H9 (cell line): Measurements from ENCODE around the gene ZNF292. TPM values are rescaled to one million over a fixed set of nuclear protein-coding genes. Genes with fewer than 3 reads are reported as not detected.
A peak's percentile ranks its signal among the peaks of the same experiment; 100 is the strongest.

Experiments used
- DNase-seq: peaks from one replicate; pipeline ENCODE4 v3.0.0-alpha.2; 2017
- H2AFZ ChIP-seq: one replicate; pipeline ENCODE4 v1.6.1; 2013; ENCODE audit warnings: mild to moderate bottlenecking, low read length, control low read depth, moderate library complexity
- H2AK5ac ChIP-seq: 2 replicates; pipeline ENCODE4 v1.6.1; 2013; ENCODE audit warnings: low read length, control low read depth, mixed read lengths; ENCODE audit not compliant: insufficient read length
- H2BK120ac ChIP-seq: one replicate; pipeline ENCODE4 v1.6.1; 2013; ENCODE audit warnings: low read depth, mild to moderate bottlenecking, low read length, control low read depth, inconsistent platforms; ENCODE audit not compliant: poor library complexity, severe bottlenecking
- H2BK12ac ChIP-seq: 2 replicates; pipeline ENCODE4 v1.6.1; 2013; ENCODE audit warnings: low read length, control low read depth, mixed read lengths, low read depth; ENCODE audit not compliant: insufficient read length
- H2BK15ac ChIP-seq: 2 replicates; pipeline ENCODE4 v1.6.1; 2013; ENCODE audit warnings: low read depth, low read length, control low read depth
- H2BK20ac ChIP-seq: one replicate; pipeline ENCODE4 v1.6.1; 2013; ENCODE audit warnings: low read depth, mild to moderate bottlenecking, low read length, control low read depth, inconsistent platforms; ENCODE audit not compliant: poor library complexity, severe bottlenecking
- H2BK5ac ChIP-seq: 2 replicates; pipeline ENCODE4 v1.6.1; 2013; ENCODE audit warnings: low read length, control low read depth, mixed read lengths; ENCODE audit not compliant: insufficient read length
- H3K14ac ChIP-seq: 2 replicates; pipeline ENCODE4 v1.6.1; 2013; ENCODE audit warnings: low read length, control low read depth; ENCODE audit not compliant: insufficient read depth
- H3K18ac ChIP-seq: 2 replicates; pipeline ENCODE4 v1.6.1; 2013; ENCODE audit warnings: low read depth, mild to moderate bottlenecking, mixed read lengths, low read length, control low read depth; ENCODE audit not compliant: insufficient read length
- H3K23ac ChIP-seq: 2 replicates; pipeline ENCODE4 v1.6.1; 2013; ENCODE audit warnings: low read length, control low read depth, mixed read lengths, low read depth; ENCODE audit not compliant: insufficient read length
- H3K23me2 ChIP-seq: 2 replicates; pipeline ENCODE4 v1.6.1; 2013; ENCODE audit warnings: low read depth, mild to moderate bottlenecking, mixed read lengths, low read length, control low read depth; ENCODE audit not compliant: insufficient read length, poor library complexity, severe bottlenecking
- H3K27ac ChIP-seq: 2 replicates; pipeline ENCODE4 v1.5.1; 2013; ENCODE audit warnings: low read length, control low read depth, mixed read lengths, low read depth; ENCODE audit not compliant: insufficient read length
- H3K27me3 ChIP-seq: 2 replicates; pipeline ENCODE4 v1.6.1; 2013; ENCODE audit warnings: low read length, control low read depth, inconsistent platforms; ENCODE audit not compliant: insufficient read depth
- H3K4ac ChIP-seq: 2 replicates; pipeline ENCODE4 v1.6.1; 2013; ENCODE audit warnings: low read depth, mild to moderate bottlenecking, control low read depth, inconsistent platforms, low read length, moderate library complexity
- H3K4me1 ChIP-seq: 2 replicates; pipeline ENCODE4 v1.6.1; 2013; ENCODE audit warnings: low read length, control low read depth, inconsistent platforms; ENCODE audit not compliant: insufficient read depth
- H3K4me2 ChIP-seq: 2 replicates; pipeline ENCODE4 v1.6.1; 2013; ENCODE audit warnings: low read length, control low read depth, mixed read lengths; ENCODE audit not compliant: insufficient read length, insufficient read depth
- H3K56ac ChIP-seq: 2 replicates; pipeline ENCODE4 v1.6.1; 2013; ENCODE audit warnings: low read depth, mild to moderate bottlenecking, mixed read lengths, low read length, control low read depth; ENCODE audit not compliant: insufficient read length
- H3K79me1 ChIP-seq: 2 replicates; pipeline ENCODE4 v1.6.1; 2013; ENCODE audit warnings: low read depth, mild to moderate bottlenecking, moderate library complexity, low read length, control low read depth, inconsistent platforms; ENCODE audit not compliant: insufficient read depth, poor library complexity, severe bottlenecking
- H3K79me2 ChIP-seq: 2 replicates; pipeline ENCODE4 v1.6.1; 2013; ENCODE audit warnings: low read length, control low read depth, inconsistent platforms; ENCODE audit not compliant: insufficient read depth
- H3K9ac ChIP-seq: 2 replicates; pipeline ENCODE4 v1.6.1; 2013; ENCODE audit warnings: low read length, control low read depth, mixed read lengths; ENCODE audit not compliant: insufficient read length; ENCODE audit errors: extremely low read depth
- H3K9me3 ChIP-seq: one replicate; pipeline ENCODE4 v1.6.1; 2013; ENCODE audit warnings: low read depth, low read length, inconsistent platforms; ENCODE audit not compliant: control insufficient read depth
- H3T11ph ChIP-seq: one replicate; pipeline ENCODE4 v1.6.1; 2013; ENCODE audit warnings: mild to moderate bottlenecking, low read length, control low read depth, inconsistent platforms
- H4K20me1 ChIP-seq: one replicate; pipeline ENCODE4 v1.6.1; 2013; ENCODE audit not compliant: control insufficient read depth, insufficient read length, insufficient read depth
- H4K5ac ChIP-seq: 2 replicates; pipeline ENCODE4 v1.6.1; 2013; ENCODE audit warnings: low read depth, mild to moderate bottlenecking, mixed read lengths, low read length, control low read depth; ENCODE audit not compliant: insufficient read length
- H4K8ac ChIP-seq: replicated peaks from 2 replicates; pipeline ENCODE4 v1.6.1; 2013; ENCODE audit warnings: low read length, control low read depth, mixed read lengths, low read depth; ENCODE audit not compliant: insufficient read length
- H4K91ac ChIP-seq: 2 replicates; pipeline ENCODE4 v1.6.1; 2013; ENCODE audit warnings: low read depth, mild to moderate bottlenecking, moderate library complexity, mixed read lengths, low read length, control low read depth; ENCODE audit not compliant: insufficient read length
- H3K27ac Mint-ChIP-seq, 3 experiments: 2 replicates in 2 of 3; 3 replicates in 1 of 3; pipeline ENCODE4 v1.8.0; 2020 to 2021; ENCODE audit warnings: mixed read lengths in 3 of 3, mild to moderate bottlenecking in 1 of 3, moderate library complexity in 1 of 3
- H3K27me3 Mint-ChIP-seq: 2 replicates; pipeline ENCODE4 v1.8.0; 2021; ENCODE audit warnings: low read depth, mild to moderate bottlenecking, moderate library complexity, mixed read lengths
- H3K36me3 Mint-ChIP-seq, 3 experiments: 2 replicates in 2 of 3; 3 replicates in 1 of 3; pipeline ENCODE4 v1.8.0; 2020 to 2021; ENCODE audit warnings: low read depth in 3 of 3, mixed read lengths in 3 of 3; ENCODE audit not compliant: insufficient read depth in 1 of 3
- H3K4me1 Mint-ChIP-seq, 2 experiments: 2 replicates each; pipeline ENCODE4 v1.8.0; 2020; ENCODE audit warnings: mixed read lengths in 2 of 2
- H3K4me3 Mint-ChIP-seq, 2 experiments: 2 replicates in 1 of 2; 3 replicates in 1 of 2; pipeline ENCODE4 v1.8.0; 2020 to 2021; ENCODE audit warnings: mild to moderate bottlenecking in 2 of 2, mixed read lengths in 2 of 2, moderate library complexity in 1 of 2
- H3K9me3 Mint-ChIP-seq, 2 experiments: 2 replicates in 1 of 2; 3 replicates in 1 of 2; pipeline ENCODE4 v1.8.0; 2020; ENCODE audit warnings: mild to moderate bottlenecking in 2 of 2, mixed read lengths in 2 of 2, moderate library complexity in 1 of 2
- WGBS: extraction: QIAGEN DNeasy Blood & Tissue Kit; methylation state at CpG from one replicate; pipeline ENCODE4 v1.1.7; 2013; ENCODE audit warnings: missing lambda C conversion rate, low lambda C conversion rate, mixed read lengths; ENCODE audit not compliant: insufficient read length; ENCODE audit errors: extremely low coverage; 5-methylcytosine and 5-hydroxymethylcytosine counted together
- total RNA-seq: library from RNA; stranded (reverse); gene quantifications from 2 replicates; pipeline ENCODE4 v1.2.1, GENCODE V29; 2021
- TF ChIP-seq, protein P1 (sequence below): fragments of 200-600 bp; sonication (generic); conservative IDR thresholded peaks from 3 replicates; pipeline ENCODE4 v1.8.0; 2021; ENCODE audit warnings: antibody characterized with exemption, mild to moderate bottlenecking

Gene ZNF292
- total RNA-seq, 1 experiment from 2014 or later = 38.7 TPM

DNA sequence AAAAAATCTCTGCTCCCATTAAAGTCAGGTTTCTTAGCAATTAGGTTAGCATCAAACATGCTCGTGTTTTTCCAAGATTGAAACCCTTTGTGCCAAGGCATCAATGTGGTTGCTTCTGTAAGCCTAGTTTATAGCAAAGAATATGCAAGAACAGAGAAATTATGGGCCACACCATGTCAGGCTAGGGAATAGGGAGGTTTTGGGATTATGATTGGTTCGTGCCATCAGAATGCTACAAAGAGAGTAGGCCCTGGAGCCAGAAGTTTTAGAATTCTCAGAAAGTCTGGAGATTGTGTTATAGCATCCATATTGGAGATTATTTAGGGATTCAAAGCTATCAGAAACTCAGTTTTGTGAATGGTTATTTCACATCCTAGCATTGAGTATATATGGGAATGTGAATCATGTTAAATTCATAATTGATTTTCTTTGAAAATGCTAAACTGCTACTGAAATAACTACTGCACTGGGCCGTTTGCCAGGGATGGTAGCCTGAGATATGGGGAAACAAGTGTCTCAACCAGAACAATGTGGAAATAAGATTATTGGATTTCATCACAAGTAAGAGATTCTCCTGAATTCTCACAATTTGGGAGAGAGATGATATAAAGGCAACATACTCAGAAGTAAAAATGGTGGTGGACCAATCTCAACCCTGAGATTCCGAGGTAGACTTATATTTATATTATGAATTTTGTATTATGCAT, 45.3 kb downstream of the ZNF292 start:
- Histone ChIP-seq H3T11ph (no peak overlapping the region), H3K27me3 (no peaks in the 10 kb centered on the region), H3K14ac (no peak overlapping the region), H4K5ac (no peak overlapping the region), H3K4ac (no peak overlapping the region), H4K20me1 (no peaks in the 10 kb centered on the region), H2BK15ac (no peak overlapping the region), H4K91ac (no peak overlapping the region), H3K79me1 (peaks cover 8% of the 10 kb centered on the region), H2BK120ac (no peak overlapping the region), H4K8ac (no peak overlapping the region), H3K27ac (no peak overlapping the region), H3K18ac (no peak overlapping the region), H2AFZ (no peak overlapping the region), H3K79me2 (peaks cover 19% of the 10 kb centered on the region), H2BK20ac (no peak overlapping the region), H3K23me2 (no peaks in the 10 kb centered on the region), H3K9ac (no peak overlapping the region), H3K23ac (no peak overlapping the region), H3K9me3 (no peaks in the 10 kb centered on the region), H3K4me1 (peaks cover 3% of the 10 kb centered on the region; the same call in 1 of the 2 replicates), H2BK12ac (no peak overlapping the region), H2AK5ac (no peak overlapping the region), H3K4me2 (no peak overlapping the region), H3K56ac (no peak overlapping the region), H2BK5ac (no peak overlapping the region)
- H3K36me3 Mint-ChIP-seq = peaks cover 0 to 16% (median 2%) of the 10 kb centered on the region in 3 experiments; a peak in 3 of 7 replicates
- peak overlapping the region in 1 of 3 experiments; percentile 55; a peak in 1 of 7 replicates for H3K27ac Mint-ChIP-seq
- peaks cover 27 to 36% of the 10 kb centered on the region in 2 experiments for H3K4me1 Mint-ChIP-seq
- no CpG with 5 or more reads among the region's 4 CpGs for WGBS
- DNase-seq = no peak
- TF ChIP-seq, protein P1, sequence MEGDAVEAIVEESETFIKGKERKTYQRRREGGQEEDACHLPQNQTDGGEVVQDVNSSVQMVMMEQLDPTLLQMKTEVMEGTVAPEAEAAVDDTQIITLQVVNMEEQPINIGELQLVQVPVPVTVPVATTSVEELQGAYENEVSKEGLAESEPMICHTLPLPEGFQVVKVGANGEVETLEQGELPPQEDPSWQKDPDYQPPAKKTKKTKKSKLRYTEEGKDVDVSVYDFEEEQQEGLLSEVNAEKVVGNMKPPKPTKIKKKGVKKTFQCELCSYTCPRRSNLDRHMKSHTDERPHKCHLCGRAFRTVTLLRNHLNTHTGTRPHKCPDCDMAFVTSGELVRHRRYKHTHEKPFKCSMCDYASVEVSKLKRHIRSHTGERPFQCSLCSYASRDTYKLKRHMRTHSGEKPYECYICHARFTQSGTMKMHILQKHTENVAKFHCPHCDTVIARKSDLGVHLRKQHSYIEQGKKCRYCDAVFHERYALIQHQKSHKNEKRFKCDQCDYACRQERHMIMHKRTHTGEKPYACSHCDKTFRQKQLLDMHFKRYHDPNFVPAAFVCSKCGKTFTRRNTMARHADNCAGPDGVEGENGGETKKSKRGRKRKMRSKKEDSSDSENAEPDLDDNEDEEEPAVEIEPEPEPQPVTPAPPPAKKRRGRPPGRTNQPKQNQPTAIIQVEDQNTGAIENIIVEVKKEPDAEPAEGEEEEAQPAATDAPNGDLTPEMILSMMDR = no peak
- H3K9me3 Mint-ChIP-seq = no peaks in the 10 kb centered on the region
- H3K27me3 Mint-ChIP-seq = no peaks in the 10 kb centered on the region
- no peak overlapping the region for H3K4me3 Mint-ChIP-seq
